Endothelial cell of umbilical vein (primary cell): ENCODE measurements around the gene ANKRD61. TPM values are rescaled to one million over a fixed set of nuclear protein-coding genes. Genes with fewer than 3 reads are reported as not detected.

Experiments used
- BruUV-seq: library from RNA; stranded (reverse); fragments of 400-500 nt; replicated peaks from 2 replicates; lab custom pipeline; 2021; lab: Mats Ljungman, UMichigan
- CTCF ChIA-PET: fragments of 300-600, 350-600 bp; sonication (Branson Sonifier 250); formaldehyde crosslinking; loops from one replicate; lab custom pipeline; 2021; ENCODE audit warnings: antibody characterized with exemption, inconsistent platforms; lab: Charles Lee
- POLR2A ChIA-PET: fragments of 300-600, 350-600 bp; sonication (Branson Sonifier 250); formaldehyde crosslinking; loops from one replicate; lab custom pipeline; 2021; ENCODE audit warnings: antibody characterized with exemption, inconsistent platforms; lab: Charles Lee
- DNase-seq: peaks from one replicate; pipeline ENCODE4 v3.0.0-alpha.2; 2011; ENCODE audit warnings: low read depth, low spot score
- FAIRE-seq: peaks from 2 replicates; lab custom pipeline; 2011; peaks lifted over from hg19 to GRCh38; lab: Jason Lieb, UNC
- H2AFZ ChIP-seq: 2 replicates; pipeline ENCODE4 v1.6.0; 2012; ENCODE audit warnings: low read depth, low read length, control low read depth, inconsistent platforms
- H3K27ac ChIP-seq: 2 replicates; pipeline ENCODE4 v1.5.1; 2011; ENCODE audit warnings: low read depth, mild to moderate bottlenecking, control low read depth, low read length, moderate library complexity; ENCODE audit not compliant: insufficient read depth
- H3K27me3 ChIP-seq, 2 experiments: 2 replicates each; pipeline versions ENCODE4 v1.6.0 to v1.6.1; 2011; ENCODE audit warnings: low read length in 2 of 2, mixed read lengths in 1 of 2; ENCODE audit not compliant: control insufficient read depth in 2 of 2, insufficient read depth in 2 of 2
- H3K36me3 ChIP-seq, 2 experiments: 2 replicates in 1 of 2; 3 replicates in 1 of 2; pipeline ENCODE4 v1.5.1; 2011; ENCODE audit warnings: low read length in 2 of 2, mild to moderate bottlenecking in 1 of 2, moderate library complexity in 1 of 2; ENCODE audit not compliant: control insufficient read depth in 2 of 2, insufficient read depth in 2 of 2; ENCODE audit errors: extremely low read depth in 1 of 2
- H3K4me1 ChIP-seq: 3 replicates; pipeline ENCODE4 v1.5.1; 2011; ENCODE audit warnings: mild to moderate bottlenecking, low read length; ENCODE audit not compliant: control insufficient read depth, insufficient read depth; ENCODE audit errors: extremely low read depth
- H3K4me2 ChIP-seq: 2 replicates; pipeline ENCODE4 v1.6.1; 2011; ENCODE audit warnings: low read length, control low read depth, mixed read lengths; ENCODE audit not compliant: insufficient read depth
- H3K4me3 ChIP-seq, 3 experiments: fragments of 200-600 bp in 1 of 3; sonication (generic), shearing (Covaris generic) in 1 of 3; replicated peaks in 1 of 3; 2 replicates each; pipeline ENCODE4 v1.5.1; 2011 to 2016; ENCODE audit warnings: control low read depth in 3 of 3, low read length in 3 of 3, mild to moderate bottlenecking in 2 of 3, inconsistent platforms in 1 of 3, low read depth in 1 of 3, moderate library complexity in 1 of 3; ENCODE audit not compliant: insufficient read depth in 1 of 3
- H3K79me2 ChIP-seq: 2 replicates; pipeline ENCODE4 v1.6.0; 2012; ENCODE audit warnings: low read length, inconsistent platforms; ENCODE audit not compliant: control insufficient read depth, insufficient read depth
- H3K9ac ChIP-seq: replicated peaks from 2 replicates; pipeline ENCODE3; 2011; ENCODE audit warnings: low read length, control low read depth; ENCODE audit not compliant: insufficient read depth; ENCODE audit errors: extremely low read depth
- H3K9me1 ChIP-seq: replicated peaks from 3 replicates; pipeline ENCODE4 v1.6.0; 2011; ENCODE audit warnings: mild to moderate bottlenecking, low read length; ENCODE audit not compliant: control insufficient read depth, insufficient read depth; ENCODE audit errors: extremely low read depth
- H3K9me3 ChIP-seq: replicated peaks from 2 replicates; pipeline ENCODE4 v1.5.1; 2012; ENCODE audit warnings: low read length, inconsistent platforms; ENCODE audit not compliant: control insufficient read depth, insufficient read depth
- H4K20me1 ChIP-seq: replicated peaks from 2 replicates; pipeline ENCODE3; 2011; ENCODE audit warnings: mild to moderate bottlenecking, low read length; ENCODE audit not compliant: control insufficient read depth, insufficient read depth; ENCODE audit errors: extremely low read depth
- CTCF ChIP-seq, 2 donors: IDR thresholded peaks; 1 replicate in 1 of 2; 2 replicates in 1 of 2; pipeline ENCODE4 v1.5.1; 2011; ENCODE audit warnings: low read length in 2 of 2, mild to moderate bottlenecking in 2 of 2, moderate library complexity in 2 of 2, control low read depth in 1 of 2, inconsistent platforms in 1 of 2, low read depth in 1 of 2; ENCODE audit not compliant: insufficient read depth in 1 of 2; ENCODE audit errors: extremely low read depth in 1 of 2
- JUN ChIP-seq: IDR thresholded peaks from 2 replicates; pipeline ENCODE4 v1.6.1; 2011; ENCODE audit warnings: borderline replicate concordance, low read depth; ENCODE audit not compliant: insufficient read length, insufficient read depth
- POLR2A ChIP-seq: IDR thresholded peaks from 2 replicates; pipeline ENCODE4 v1.6.1; 2012; ENCODE audit warnings: low read depth, mild to moderate bottlenecking, control low read depth, low read length
- POLR2AphosphoS5 ChIP-seq: IDR thresholded peaks from 2 replicates; pipeline ENCODE4 v1.6.1; 2012; ENCODE audit warnings: low read depth, mild to moderate bottlenecking, control low read depth, low read length, moderate library complexity; ENCODE audit not compliant: insufficient read depth
- dilution Hi-C: fragments of 300-500 bp; cut with MboI; formaldehyde crosslinking; loops from one replicate; pipeline ENCODE4 v1.15.0; 2019; ENCODE audit warnings: low sequenced_read_pairs; ENCODE audit not compliant: extremely low pct_ligation_motif_present
- intact Hi-C: fragments of 100-400 bp; cut with micrococcal nuclease; formaldehyde crosslinking; loops from one replicate; pipeline ENCODE4 v1.10.0; 2022
- polyA plus RNA-seq, 4 experiments: library from polyadenylated mRNA; depleted of rRNA in 3 of 4; stranded (reverse) in 3 of 4; unstranded in 1 of 4; fragments of >200 nt; gene quantifications; 2 replicates each; pipeline versions ENCODE4 v1.2.1 to v1.2.3, GENCODE V29; 2011 to 2012; ENCODE audit warnings: missing spikeins in 1 of 4
- total RNA-seq: library from RNA; stranded (reverse); gene quantifications from 2 replicates; pipeline ENCODE4 v1.2.3, GENCODE V29; 2021

ANKRD61 gene
- total and polyA plus RNA-seq, 2 donors (not counting 3 experiments of a cell fraction or from before 2014, with no cell fraction given), result 0.18 to 0.53 TPM

GRCh38 chr7:6026011-6026819, 5.0 kb upstream of the ANKRD61 start:
- H3K4me3 ChIP-seq, result no peak overlapping the region
- H3K27me3 ChIP-seq, result no peaks in the 10 kb centered on the region
- no peak overlapping the region for H2AFZ ChIP-seq
- no peaks in the 10 kb centered on the region for H3K9me1 ChIP-seq
- no peaks in the 10 kb centered on the region for H4K20me1 ChIP-seq
- no peaks in the 10 kb centered on the region for H3K79me2 ChIP-seq
- peak in 1 of 2 donors; percentile 17 for TF ChIP-seq CTCF (IDR thresholded peaks at IDR 0.05; ENCODE audit: extremely low read depth in 1 of 2, insufficient read depth in 1 of 2, low read depth in 1 of 2, low read length in 2 of 2)
- TF ChIP-seq POLR2AphosphoS5, result no peak
- CTCF ChIA-PET, result interaction anchor here (1.1 to 1.5 kb wide), 2 partner anchors 29 to 171 kb away, joined by 3 to 4 read pairs; no protein-coding TSS in a partner anchor
- no TSS peak for BruUV-seq
- H3K4me1 ChIP-seq, result peaks cover 3% of the 10 kb centered on the region
- H3K4me2 ChIP-seq, result no peak overlapping the region
- POLR2A ChIA-PET, result no interaction called here
- DNase-seq (peak; percentile 18), FAIRE-seq (no peak)
- H3K9me3 ChIP-seq, result no peaks in the 10 kb centered on the region
- H3K36me3 ChIP-seq, result peaks cover 25 to 28% of the 10 kb centered on the region in 2 experiments
- dilution Hi-C loops, result no loop called here
- H3K27ac ChIP-seq, result no peak overlapping the region
- intact Hi-C loops, result loop anchor here (10.0 kb wide), 1 partner anchor 171 kb away; no protein-coding TSS in a partner anchor
- no peak overlapping the region for H3K9ac ChIP-seq

DNA sequence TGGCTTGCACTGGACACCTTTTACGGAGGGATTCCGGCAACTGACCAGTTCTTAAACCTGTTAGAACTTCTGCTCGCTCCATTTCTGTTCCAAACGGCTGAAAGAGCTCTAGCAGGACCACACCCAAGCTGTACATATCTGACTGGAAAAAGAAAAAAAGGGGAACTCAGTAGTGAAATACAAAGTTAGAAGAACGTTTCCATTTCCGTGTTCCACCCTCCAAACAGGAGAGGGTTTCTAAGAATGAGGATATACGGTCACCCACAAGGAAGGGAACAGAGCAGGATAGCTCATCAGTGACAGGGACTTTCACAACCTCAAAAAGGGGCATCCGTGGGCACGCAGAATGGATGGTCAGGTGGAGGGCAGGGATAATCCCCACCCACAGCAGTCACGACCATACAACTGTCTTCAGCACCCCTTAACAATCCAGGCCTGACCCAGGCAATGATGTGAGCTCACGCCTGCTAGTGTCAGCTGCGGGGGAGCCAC, 4.3 kb upstream of the ANKRD61 start:
- H3K4me2 ChIP-seq, result no peak overlapping the region
- no TSS peak for BruUV-seq
- H3K4me3 ChIP-seq, result no peak overlapping the region
- TF ChIP-seq POLR2A (no peak), JUN (no peak)
- H3K36me3 ChIP-seq, result peaks cover 25 to 30% of the 10 kb centered on the region in 2 experiments
- ChIA-PET CTCF (interaction anchor here (0.7 to 1.5 kb wide), 4 partner anchors 30 to 171 kb away, joined by 3 to 4 read pairs (median 4); no protein-coding TSS in a partner anchor), POLR2A (no interaction called here)
- peaks cover 3% of the 10 kb centered on the region for H3K4me1 ChIP-seq
- intact Hi-C loops, result loop anchor here (10.0 kb wide), 1 partner anchor 172 kb away; no protein-coding TSS in a partner anchor
- DNase-seq (no peak), FAIRE-seq (no peak)
- H3K27ac ChIP-seq, result no peak overlapping the region
- H3K79me2 ChIP-seq, result no peaks in the 10 kb centered on the region
- H3K27me3 ChIP-seq, result no peaks in the 10 kb centered on the region
- no peak overlapping the region for H2AFZ ChIP-seq
- no peaks in the 10 kb centered on the region for H4K20me1 ChIP-seq
- no peaks in the 10 kb centered on the region for H3K9me3 ChIP-seq
- no peaks in the 10 kb centered on the region for H3K9me1 ChIP-seq
- dilution Hi-C loops, result no loop called here
- H3K9ac ChIP-seq, result no peak overlapping the region
